DLD1 (cell line): ENCODE results near the gene NUDT3.
"Not testable (repeated sequence)": the region's sequence is repeated elsewhere in the genome, so short reads cannot be mapped to it uniquely, and the experiment has no call there.

Experiments
- in situ Hi-C: cut with HindIII; loops from 2 replicates; pipeline ENCODE4 v1.10.0; 2017; ENCODE audit warnings: low sequenced_read_pairs

Gene NUDT3

GRCh38 chr6:34393191-34393965 lies 909 bp upstream of the NUDT3 start:
- in situ Hi-C loops, result no loop called here

GRCh38 chr6:34391786-34392496 lies 528 bp downstream of the NUDT3 start:
- in situ Hi-C loops, result no loop called here

GRCh38 chr6:34391473-34391785 lies 1.0 kb downstream of the NUDT3 start:
- in situ Hi-C loops, result no loop called here

GRCh38 chr6:34390531-34391472 lies 1.7 kb downstream of the NUDT3 start:
- in situ Hi-C loops, result no loop called here

GRCh38 chr6:34389034-34389433 lies 3.4 kb downstream of the NUDT3 start:
- in situ Hi-C loops, result no loop called here

DNA sequence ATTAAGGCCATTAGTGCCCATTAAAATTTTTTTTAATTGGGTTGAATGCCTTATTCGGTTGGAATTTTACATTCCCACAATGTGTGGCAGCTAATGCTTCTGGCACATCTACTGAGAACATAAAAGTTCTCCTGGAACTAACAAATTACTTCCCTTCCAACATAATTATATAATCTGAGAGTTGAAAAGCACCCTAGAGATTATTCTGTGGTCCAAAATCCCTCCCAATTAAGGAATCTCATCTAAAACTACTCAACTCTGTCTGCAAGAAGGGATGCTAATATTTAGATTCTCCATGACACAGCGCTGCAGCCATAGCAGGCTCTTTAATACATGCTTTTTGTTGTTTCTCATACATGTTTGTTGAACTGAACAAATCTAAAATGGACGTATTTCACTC lies 4.0 kb downstream of the NUDT3 start:
- in situ Hi-C loops, result no loop called here

- in situ Hi-C loops, result no loop called here
Measured at GRCh38 chr6:34386316-34387137, 5.9 kb downstream of the NUDT3 start.

DNA sequence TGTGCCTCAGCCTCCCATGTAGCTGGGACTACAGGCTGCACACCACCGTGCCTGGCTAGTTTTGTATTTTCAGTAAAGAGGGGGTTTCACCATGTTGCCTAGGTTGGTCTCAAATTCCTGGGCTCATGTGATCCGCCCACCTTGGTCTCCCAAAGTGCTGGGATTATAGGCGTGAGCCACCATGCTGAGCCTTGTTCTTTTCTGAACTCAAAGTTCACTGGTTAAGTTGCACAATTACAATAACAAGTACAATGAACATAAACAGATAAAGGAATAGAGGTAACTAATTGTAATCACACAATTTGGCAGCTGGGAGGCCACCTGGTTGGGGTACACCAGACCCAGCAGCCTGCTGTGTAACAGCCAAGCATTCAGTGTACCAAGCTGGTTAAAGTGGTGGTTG lies 6.7 kb downstream of the NUDT3 start:
- in situ Hi-C loops, result no loop called here

- in situ Hi-C loops, result no loop called here
Measured at GRCh38 chr6:34384321-34385153, 7.9 kb downstream of the NUDT3 start.

DNA sequence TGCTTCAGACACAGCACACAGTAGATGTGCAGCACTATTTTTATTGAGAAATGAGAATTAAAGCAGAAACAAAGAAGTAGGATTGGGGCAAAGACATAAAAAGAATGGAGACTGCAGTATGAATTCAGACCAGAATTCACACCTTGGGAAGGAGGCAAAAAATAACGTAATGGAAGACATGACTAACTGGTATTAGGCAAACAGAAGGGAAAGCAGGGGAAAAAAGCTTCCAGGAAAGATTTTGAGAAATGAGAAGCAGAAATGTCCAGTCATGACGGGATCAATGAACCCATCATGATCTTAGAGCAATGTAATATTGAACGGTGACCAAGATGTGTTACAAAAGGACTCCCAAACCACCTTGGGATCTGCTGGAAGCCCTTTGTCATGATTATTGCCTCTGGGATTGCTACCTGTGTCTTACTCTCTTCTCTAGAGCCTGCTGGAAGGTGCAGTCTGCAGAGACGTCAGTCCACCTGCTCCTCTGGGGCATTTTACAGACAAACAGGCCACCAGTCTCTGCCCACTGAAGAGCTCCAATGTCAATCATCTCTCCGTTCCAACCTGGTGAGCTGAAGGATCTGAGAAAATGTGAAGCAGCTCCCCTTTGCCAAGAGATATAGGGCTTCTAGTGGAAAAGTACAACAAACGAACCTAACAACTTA lies 8.7 kb downstream of the NUDT3 start:
- in situ Hi-C loops, result no loop called here

- in situ Hi-C loops, result no loop called here
Measured at GRCh38 chr6:34383161-34383631, 9.3 kb downstream of the NUDT3 start.

- in situ Hi-C loops, result no loop called here
Measured at GRCh38 chr6:34381081-34381480, 11.4 kb downstream of the NUDT3 start.

GRCh38 chr6:34378470-34378869 lies 14.0 kb downstream of the NUDT3 start:
- in situ Hi-C loops, result no loop called here

DNA sequence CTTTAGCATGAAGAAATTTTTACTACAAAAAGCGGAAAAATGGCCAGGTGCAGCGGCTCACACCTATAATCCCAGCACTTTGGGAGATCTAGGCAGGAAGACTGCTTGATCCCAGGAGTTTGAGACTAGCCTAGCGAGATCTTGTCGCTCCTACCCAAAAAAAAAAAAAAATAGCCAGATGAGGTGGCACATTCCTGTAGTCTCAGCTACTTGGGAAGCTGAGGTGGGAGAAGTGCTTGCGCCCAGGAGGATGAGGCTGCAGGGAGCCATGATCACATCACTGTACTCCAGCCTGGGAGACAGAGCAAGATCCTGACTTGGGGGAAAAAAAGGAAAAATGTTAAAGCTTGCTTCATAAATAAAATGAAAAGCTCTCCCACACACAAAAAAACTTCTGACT lies 14.5 kb downstream of the NUDT3 start:
- in situ Hi-C loops, result no loop called here

DNA sequence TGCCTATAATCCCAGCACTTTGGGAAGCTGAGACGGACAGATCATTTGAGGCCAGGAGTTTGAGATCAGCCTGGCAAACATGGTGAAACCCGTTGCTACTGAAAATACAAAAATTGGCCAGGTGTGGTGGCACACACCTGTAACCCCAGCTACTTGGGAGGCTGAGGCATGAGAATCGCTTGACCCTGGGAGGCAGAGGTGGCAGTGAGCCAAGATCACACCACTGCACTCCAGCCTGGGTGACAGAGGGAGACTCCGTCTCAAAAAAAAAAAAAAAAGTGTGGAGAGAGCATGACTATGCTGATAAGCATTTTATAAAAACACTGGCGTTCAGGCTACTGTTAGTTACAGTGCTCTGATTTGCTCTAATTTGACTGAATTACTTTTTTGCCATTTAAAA lies 14.9 kb downstream of the NUDT3 start:
- in situ Hi-C loops, result not testable (repeated sequence)

GRCh38 chr6:34375833-34376232 lies 16.6 kb downstream of the NUDT3 start:
- in situ Hi-C loops, result no loop called here

- in situ Hi-C loops, result no loop called here
Measured at GRCh38 chr6:34374508-34374907, 18.0 kb downstream of the NUDT3 start.

- in situ Hi-C loops, result no loop called here
Measured at GRCh38 chr6:34374069-34374468, 18.4 kb downstream of the NUDT3 start.

DNA sequence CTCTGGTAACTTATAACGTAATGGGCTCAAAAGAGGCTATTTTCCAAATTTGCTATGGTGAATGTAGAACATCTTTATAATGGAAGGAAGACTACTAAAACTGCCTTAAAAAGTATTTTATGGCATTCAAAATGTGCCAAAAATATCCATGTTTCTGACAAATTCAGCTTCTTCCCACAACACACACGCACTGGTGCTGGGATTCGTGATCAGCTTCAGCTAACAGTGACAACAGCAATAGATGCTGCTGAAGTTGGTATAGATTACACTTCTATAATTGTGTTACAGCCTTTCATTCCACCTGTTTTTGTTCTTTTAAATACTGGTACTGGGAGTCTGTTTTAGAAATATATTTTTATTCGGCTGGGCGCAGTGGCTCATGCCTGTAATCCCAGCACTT lies 19.0 kb downstream of the NUDT3 start:
- in situ Hi-C loops, result no loop called here
